Colonic mucosa (tissue), 4 donors: ENCODE results near the gene ADCY10. TPM values are rescaled to one million over a fixed set of nuclear protein-coding genes. Genes with fewer than 3 reads are reported as not detected.

Source experiments
- DNase-seq: peaks from one replicate; pipeline ENCODE4 v3.0.0-alpha.2; 2020
- H3K27ac ChIP-seq: fragments of 200-600 bp; one replicate; pipeline ENCODE4 v1.8.0; 2021
- H3K27me3 ChIP-seq: fragments of 200-600 bp; one replicate; pipeline ENCODE4 v1.8.0; 2021
- H3K36me3 ChIP-seq: fragments of 200-600 bp; one replicate; pipeline ENCODE4 v1.8.0; 2021
- H3K4me1 ChIP-seq: fragments of 200-600 bp; one replicate; pipeline ENCODE4 v1.8.0; 2021; ENCODE audit warnings: mild to moderate bottlenecking
- H3K4me3 ChIP-seq: fragments of 200-600 bp; one replicate; pipeline ENCODE4 v1.8.0; 2021
- H3K9ac ChIP-seq, 2 donors: one replicate each; pipeline ENCODE4 v1.7.0; 2013; ENCODE audit warnings: control low read depth in 2 of 2, low read depth in 2 of 2, low read length in 2 of 2
- H3K9me3 ChIP-seq: fragments of 200-600 bp; one replicate; pipeline ENCODE4 v1.8.0; 2021
- CTCF ChIP-seq: fragments of 200-600 bp; IDR thresholded peaks from one replicate; pipeline ENCODE4 v1.8.0; 2022; ENCODE audit warnings: antibody characterized with exemption, mild to moderate bottlenecking
- intact Hi-C: fragments of 100-400 bp; cut with DNase I; formaldehyde crosslinking; loops from one replicate; pipeline ENCODE4 v1.14.1; 2022
- total RNA-seq, 2 donors: library from RNA; stranded (reverse); fragmentation: NEBNext Ultra II Directional in 1 of 2; extraction: Animal tissue kit (Norgen Biotek cat#: 25700) in 1 of 2; gene quantifications; one replicate each; pipeline ENCODE4 v1.2.1, GENCODE V29; 2021
- donor health status: healthy.
- donor health status: DM: no; HTN: no; CAD: no.
- donor health status: DM: no; HTN: no; CAD: no.

Gene ADCY10
- total RNA-seq, 2 donors from 2014 or later: 0.64 to 1.6 TPM

- Histone ChIP-seq H3K27ac (no peak overlapping the region), H3K4me3 (no peak overlapping the region), H3K9me3 (no peaks in the 10 kb centered on the region), H3K4me1 (no peaks in the 10 kb centered on the region), H3K9ac (no peak overlapping the region), H3K36me3 (no peaks in the 10 kb centered on the region), H3K27me3 (no peaks in the 10 kb centered on the region)
- DNase-seq: no peak
- intact Hi-C loops: no loop called here
- TF ChIP-seq CTCF: no peak
These were observed 140.4 kb downstream of the ADCY10 start for GRCh38 chr1:167773516-167773915.

- Histone ChIP-seq H3K4me1 (no peaks in the 10 kb centered on the region), H3K27me3 (no peaks in the 10 kb centered on the region), H3K9ac (no peak overlapping the region), H3K36me3 (no peaks in the 10 kb centered on the region), H3K4me3 (no peak overlapping the region), H3K27ac (no peak overlapping the region), H3K9me3 (no peaks in the 10 kb centered on the region)
- intact Hi-C loops: no loop called here
- DNase-seq: no peak
- no peak for TF ChIP-seq CTCF
These were observed 141.5 kb downstream of the ADCY10 start for GRCh38 chr1:167772436-167772835.

- H3K4me1 ChIP-seq: no peaks in the 10 kb centered on the region
- H3K27ac ChIP-seq: no peak overlapping the region
- no peaks in the 10 kb centered on the region for H3K36me3 ChIP-seq
- intact Hi-C loops: no loop called here
- no peaks in the 10 kb centered on the region for H3K9me3 ChIP-seq
- H3K9ac ChIP-seq: no peak overlapping the region
- H3K4me3 ChIP-seq: no peak overlapping the region
- TF ChIP-seq CTCF: no peak
- DNase-seq: no peak
- H3K27me3 ChIP-seq: no peaks in the 10 kb centered on the region
These were observed 143.8 kb downstream of the ADCY10 start for GRCh38 chr1:167770127-167770526.

- TF ChIP-seq CTCF: no peak
These were observed 146.2 kb downstream of the ADCY10 start for GRCh38 chr1:167767761-167768160.

DNA sequence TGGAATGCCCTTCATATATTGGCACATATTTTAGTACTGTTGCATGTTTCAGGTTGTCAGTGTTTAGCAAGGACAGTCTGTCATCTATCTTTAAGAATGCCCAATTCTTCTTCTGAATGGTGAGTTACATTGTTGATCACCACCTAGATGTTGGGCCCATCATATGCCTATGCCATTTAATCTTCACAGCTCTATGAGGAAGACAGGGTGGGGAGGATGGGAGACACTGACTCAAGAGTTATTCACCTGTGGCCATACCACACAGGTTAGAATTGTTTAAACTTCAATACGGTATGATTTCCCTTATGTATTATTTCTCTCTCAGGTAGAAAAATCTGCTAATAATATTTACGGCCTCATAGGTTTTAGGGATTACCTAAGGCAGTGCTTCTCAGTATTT lies 147.4 kb downstream of the ADCY10 start:
- Histone ChIP-seq H3K27ac (no peak overlapping the region), H3K36me3 (no peaks in the 10 kb centered on the region), H3K27me3 (no peaks in the 10 kb centered on the region), H3K4me1 (no peaks in the 10 kb centered on the region), H3K9me3 (no peaks in the 10 kb centered on the region), H3K9ac (no peak overlapping the region), H3K4me3 (no peak overlapping the region)
- TF ChIP-seq CTCF: no peak
- no peak for DNase-seq
- intact Hi-C loops: no loop called here

More at GRCh38 chr1:167767761-167768160, 146.2 kb downstream of the ADCY10 start:
- H3K9me3 ChIP-seq: no peaks in the 10 kb centered on the region
- no peak for DNase-seq
- H3K27me3 ChIP-seq: no peaks in the 10 kb centered on the region
- H3K4me3 ChIP-seq: no peak overlapping the region
- no peaks in the 10 kb centered on the region for H3K36me3 ChIP-seq
- intact Hi-C loops: no loop called here
- H3K27ac ChIP-seq: no peak overlapping the region
- H3K9ac ChIP-seq: no peak overlapping the region
- no peaks in the 10 kb centered on the region for H3K4me1 ChIP-seq

GRCh38 chr1:167765496-167765895 lies 148.4 kb downstream of the ADCY10 start:
- Histone ChIP-seq H3K9ac (no peak overlapping the region), H3K4me1 (no peaks in the 10 kb centered on the region), H3K4me3 (no peak overlapping the region), H3K27ac (no peak overlapping the region), H3K9me3 (no peaks in the 10 kb centered on the region), H3K36me3 (no peaks in the 10 kb centered on the region), H3K27me3 (no peaks in the 10 kb centered on the region)
- no peak for TF ChIP-seq CTCF
- DNase-seq: no peak
- intact Hi-C loops: no loop called here
